Activated CD4-positive, CD25-positive, alpha-beta regulatory T cell treated with anti-CD3 and anti-CD28 coated beads, Interleukin-2, amount 50 U/mL, for 24 hours (primary cell): ENCODE data around the gene ZBTB14.

ENCODE experiments used
- ATAC-seq, 2 donors: fragments of 150-1000 bp; cut with Tn5 transposase; one replicate each; pipeline ENCODE4 v1.10.0; 2021; ENCODE audit warnings: mild to moderate bottlenecking in 1 of 2, moderate library complexity in 1 of 2

The ZBTB14 gene

DNA sequence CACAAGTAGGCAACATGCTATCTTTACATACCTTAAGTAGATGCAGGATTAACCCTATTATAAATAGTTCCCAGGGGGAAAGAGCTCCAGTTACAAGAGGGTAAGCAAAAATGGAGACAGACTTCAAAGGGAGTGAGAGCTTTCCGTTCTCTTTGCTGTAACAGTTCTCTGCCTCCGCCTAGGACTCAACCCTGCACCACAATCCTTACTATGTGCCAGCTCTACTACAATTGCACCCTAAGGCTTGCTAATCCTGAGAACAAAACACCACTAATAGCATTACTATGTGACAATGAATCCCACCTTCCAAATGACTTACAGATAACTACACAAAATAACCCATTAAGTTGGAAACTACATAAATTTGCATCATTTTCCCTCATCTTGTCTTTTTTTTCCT is 7.7 kb downstream of the ZBTB14 start:
- ATAC-seq = no peak

DNA sequence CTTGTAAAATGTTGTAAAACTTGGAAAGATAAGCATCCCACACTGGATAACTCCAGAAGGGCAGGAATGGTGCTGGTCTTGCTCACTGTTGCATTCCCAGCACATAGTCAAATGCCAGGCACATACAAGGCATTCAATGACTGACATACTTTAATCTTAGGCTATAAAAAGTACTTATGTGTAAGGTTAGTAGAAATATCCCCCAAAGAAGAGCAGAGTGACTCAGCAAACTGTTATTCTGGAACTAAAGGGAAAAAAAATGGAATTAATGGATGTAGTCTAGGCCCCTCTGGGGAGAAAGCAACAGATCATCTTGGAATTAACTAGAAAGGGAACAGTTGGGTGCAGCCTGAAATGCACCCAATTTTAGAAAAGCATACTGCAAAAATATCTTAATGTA is 9.0 kb downstream of the ZBTB14 start:
- no peak for ATAC-seq

DNA sequence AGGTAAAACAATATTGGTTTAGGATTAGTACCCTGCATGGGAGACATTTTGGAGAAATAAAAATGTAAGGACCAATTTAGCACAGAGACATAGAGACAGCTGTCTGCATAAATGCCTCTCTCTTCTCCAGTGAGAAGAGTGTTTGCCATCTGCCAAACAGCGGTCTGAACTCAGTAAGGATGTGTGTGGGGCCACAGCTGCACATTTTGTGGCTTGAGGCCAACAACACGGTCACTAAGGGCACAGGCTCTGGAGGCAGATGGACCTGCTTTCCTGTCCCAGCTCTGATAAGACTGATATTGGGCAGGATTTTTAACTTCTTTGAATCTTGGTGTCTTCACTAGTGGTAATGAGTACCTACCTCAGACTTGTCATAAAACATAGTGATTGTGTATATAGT is 10.2 kb downstream of the ZBTB14 start:
- ATAC-seq = no peak

DNA sequence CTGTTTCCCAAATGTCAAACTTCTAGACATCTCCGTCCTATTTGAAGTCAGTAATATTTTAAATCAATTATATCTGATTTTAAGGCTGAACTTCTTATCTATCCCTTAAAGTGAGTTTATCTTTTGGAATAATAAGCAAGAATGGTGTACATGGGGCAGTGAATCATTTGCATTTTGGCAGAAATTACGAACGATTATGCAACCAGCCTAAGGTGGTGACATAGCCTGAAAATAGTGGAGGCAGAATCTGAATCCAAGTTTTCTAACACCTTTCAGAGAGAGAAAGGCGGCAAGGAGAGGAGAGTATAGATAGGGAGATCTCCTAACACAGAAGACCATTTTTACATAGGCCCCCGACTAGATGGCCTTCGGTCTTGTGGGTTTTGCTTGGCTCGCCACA is 10.7 kb downstream of the ZBTB14 start:
- no peak for ATAC-seq

DNA sequence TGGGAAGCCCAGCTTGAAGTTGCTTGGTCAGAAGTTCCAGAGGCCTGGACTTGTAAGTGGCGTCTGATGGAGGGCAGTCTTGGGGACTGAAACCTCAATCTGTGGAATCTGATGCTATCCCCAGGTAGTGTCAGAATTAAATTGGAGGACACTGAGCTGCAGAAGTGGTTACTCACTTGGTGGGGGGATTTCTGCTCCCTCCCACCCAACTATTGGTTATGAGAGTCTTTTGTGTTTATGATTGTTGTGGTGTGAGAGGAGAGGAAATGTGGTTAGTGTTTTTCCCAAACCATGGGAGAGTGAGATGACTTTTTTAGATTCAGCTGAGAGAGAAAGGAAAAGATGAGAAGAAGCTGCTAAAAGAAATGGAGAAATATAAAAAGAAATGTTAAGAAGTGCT is 12.8 kb downstream of the ZBTB14 start:
- no peak for ATAC-seq

DNA sequence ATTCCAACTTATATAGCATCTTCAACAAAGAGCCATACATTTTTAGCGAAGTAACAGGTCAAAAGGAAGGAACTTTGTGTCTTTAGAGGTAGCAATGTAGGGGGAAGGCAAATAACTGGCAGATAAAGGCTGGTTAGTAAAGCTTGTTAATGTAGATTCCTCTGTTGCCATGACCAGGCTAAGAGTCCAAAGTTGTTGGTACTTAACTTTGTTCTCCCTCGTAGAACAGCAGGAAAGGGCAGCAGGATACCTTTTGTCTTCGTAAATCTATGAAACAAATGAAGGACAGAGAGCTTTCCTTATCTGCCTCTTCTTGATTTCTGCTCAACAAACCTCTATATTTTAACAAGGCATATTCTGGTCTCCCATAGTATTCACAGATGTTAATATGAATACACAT is 18.6 kb downstream of the ZBTB14 start:
- ATAC-seq = no peak

DNA sequence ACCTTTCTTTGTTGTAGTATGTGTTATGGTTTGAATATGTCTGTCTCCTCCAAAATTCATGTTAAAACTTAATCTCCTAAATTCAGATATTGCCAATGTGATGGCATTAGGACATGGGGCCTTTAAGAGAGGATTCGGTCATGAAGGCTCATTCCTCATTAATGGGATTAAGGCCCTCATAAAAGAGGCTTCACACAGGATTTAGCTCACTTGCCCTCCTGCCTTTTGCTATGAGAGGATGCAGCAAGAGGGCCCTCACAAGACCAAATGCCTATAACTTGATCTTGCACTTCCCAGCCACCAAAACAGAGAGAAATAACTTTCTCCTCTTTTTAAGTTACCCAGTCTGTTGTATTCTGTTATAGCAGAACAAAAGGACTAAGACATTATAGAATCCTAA is 19.7 kb downstream of the ZBTB14 start:
- no peak for ATAC-seq

DNA sequence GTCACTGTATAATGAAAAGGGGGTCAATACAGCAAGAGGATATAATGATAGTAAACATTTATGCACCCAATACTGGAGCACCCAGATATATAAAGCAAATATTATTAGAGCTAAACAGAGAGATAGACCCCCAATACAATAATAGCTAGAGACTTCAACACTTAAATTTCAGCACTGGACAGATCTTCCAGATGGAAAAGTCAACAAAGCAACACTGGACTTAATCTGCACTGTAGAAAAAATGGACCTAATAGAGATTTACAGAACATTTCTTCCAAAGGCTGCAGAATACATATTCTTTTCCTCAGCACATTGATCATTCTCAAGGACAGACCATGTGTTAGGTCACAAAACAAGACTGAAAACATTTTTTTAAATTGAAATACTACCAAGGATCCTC is 26.7 kb downstream of the ZBTB14 start:
- ATAC-seq = no peak

DNA sequence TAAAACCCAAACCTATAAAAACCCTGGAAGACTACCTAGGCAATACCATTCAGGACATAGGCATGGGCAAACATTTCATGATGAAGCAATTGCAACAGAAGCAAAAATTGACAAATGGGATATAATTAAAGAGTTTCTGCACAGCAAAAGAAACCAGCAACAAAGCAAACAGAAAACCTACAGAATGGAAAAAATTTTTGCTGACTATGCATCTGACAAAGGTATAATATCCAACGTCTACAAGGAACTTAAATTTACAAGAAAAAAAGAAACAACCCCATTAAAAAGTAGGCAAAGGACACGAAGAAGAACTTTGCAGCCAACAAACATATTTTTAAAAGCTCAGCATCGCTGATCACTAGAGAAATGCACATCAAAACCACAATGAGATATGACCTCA is 28.8 kb downstream of the ZBTB14 start:
- ATAC-seq = no peak

DNA sequence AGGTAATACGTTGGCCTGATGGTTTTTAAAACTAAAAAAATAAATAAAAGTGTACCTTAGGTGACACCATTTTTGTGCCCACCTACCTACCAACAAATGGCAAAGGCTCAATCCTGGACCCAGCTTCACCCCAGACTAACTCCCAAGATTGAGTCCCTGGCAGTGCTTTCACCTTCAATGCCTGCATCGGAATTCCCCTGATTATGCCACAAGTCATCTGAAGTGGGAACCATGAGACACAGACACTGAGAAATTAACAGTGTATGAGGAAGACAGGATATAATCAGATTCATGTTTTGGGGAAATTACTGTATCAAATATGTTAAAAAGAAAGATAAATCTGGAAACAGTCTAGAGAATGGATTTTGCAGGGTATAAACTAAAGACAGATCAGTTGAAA is 41.6 kb downstream of the ZBTB14 start:
- ATAC-seq = no peak

DNA sequence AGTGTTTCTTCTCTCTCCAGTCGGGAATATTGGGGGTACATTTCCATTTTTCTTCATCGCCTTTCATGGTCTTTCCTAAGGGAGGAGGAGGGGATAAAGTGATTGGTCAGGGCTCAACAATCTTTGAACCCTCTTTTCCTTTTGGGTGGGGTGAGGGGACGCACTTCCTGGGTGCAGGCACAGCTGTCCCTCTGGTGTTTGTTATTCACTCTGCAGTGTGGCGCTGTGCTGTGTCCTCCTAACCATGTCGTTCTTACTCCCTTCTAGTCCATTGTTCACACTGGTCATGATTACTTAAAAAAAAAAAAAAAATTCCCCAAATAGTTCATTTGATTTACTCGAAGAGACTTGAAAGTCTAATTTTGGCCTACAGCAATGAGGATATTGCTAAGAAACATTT is 44.4 kb downstream of the ZBTB14 start:
- ATAC-seq = no peak

DNA sequence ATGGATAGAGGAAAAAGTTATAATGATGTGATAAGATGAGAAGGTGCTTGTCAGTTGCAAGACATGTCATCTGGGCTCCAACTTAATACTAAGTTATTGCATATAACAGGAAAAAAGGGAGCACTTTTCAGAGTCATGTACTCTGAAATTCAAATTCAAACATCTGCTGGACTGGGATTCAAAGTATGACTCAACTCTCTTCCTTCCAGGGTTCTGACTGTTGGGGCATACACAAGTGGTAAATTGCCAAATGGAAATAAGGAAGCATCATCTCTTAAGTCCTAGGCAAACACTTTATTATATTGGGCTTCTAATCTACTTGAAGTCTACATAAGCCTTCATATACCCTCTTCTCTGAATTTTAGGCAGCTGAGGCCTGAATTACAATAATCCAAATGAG is 44.9 kb downstream of the ZBTB14 start:
- ATAC-seq = no peak

DNA sequence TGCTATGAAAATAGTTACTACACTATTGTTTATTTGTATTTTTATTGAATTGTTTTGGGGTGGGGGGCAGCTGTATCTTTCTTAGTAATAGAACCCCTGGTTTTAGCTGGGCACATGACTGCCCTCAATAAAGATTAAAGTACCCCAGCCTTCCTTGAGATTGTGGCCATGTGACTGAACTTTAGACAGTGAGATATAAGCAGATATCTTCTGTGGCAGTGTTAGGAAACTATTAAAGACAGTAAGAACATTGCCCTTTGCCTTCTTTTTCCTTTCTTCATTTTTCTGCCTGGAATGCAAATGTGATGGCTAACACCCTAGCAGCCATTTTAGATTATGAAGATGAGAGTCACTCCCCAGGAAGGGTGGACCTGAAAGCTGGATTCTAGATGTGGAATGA is 50.6 kb downstream of the ZBTB14 start:
- ATAC-seq = no peak

DNA sequence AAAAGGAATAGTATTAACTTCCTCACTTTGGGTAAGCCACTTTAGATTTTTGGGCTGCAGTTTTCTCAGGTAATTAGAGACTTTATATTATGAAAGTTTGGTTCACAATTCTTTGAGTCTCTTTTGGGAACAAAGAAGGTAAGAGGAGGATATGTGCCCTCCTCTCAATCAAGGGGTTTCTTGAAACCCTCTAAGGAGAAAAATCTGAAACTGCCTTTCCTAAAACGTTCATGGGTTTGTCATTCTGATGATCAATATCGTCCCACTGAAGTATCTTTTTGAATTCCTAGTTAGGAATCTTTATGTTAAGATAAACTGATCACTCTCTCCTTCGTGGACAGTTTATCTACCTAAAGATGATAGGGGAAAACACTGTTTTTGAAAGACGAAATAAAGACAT is 56.1 kb downstream of the ZBTB14 start:
- ATAC-seq = no peak
